SK-N-SH (cell line): ENCODE measurements around the gene SCGB3A1.

Experiments used
- FOXM1 ChIP-seq: IDR thresholded peaks from 2 replicates; pipeline ENCODE4 v1.4.0; 2012; ENCODE audit warnings: low read depth, mild to moderate bottlenecking
- GABPA ChIP-seq: IDR thresholded peaks from 2 replicates; pipeline ENCODE4 v1.4.0; 2012; ENCODE audit warnings: low read depth, mild to moderate bottlenecking
- SMC3 ChIP-seq: IDR thresholded peaks from 2 replicates; pipeline ENCODE4 v1.6.1; 2012; ENCODE audit warnings: low read depth, low read length, improper control_type of control experiment
- YY1 ChIP-seq: IDR thresholded peaks from 2 replicates; pipeline ENCODE4 v1.4.0; 2012; ENCODE audit warnings: low read depth, mild to moderate bottlenecking

DNA sequence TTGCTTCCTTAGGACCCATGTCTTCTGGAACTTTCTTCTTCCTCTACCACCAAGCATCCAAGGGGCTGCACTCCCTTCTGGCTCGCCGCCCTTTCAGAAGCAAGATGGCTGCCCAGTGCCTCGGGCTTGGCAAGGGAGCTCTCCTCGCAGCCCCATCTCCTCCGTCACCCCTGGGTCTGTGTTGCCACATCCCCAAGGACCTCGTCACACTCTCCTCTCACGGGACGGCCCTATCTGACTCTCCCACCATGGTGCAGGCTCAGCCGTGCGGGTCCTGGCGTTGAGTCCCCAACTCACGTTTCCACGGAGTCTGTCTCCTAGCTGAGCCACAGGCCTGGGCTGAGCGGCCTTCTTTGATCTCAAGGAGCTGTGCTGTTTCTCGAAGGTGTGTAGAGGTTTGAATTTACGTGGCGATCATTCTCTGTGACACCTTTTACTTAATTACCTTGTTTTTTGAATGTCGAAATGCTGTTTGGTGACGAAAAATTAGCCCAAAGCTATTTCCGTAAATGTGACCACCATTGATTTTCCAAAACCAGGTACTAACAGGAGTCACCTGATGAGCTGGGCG is 15.0 kb upstream of the SCGB3A1 start:
- TF ChIP-seq YY1: no peak
- TF ChIP-seq GABPA: no peak
- no peak for TF ChIP-seq SMC3
- TF ChIP-seq FOXM1: no peak
